H1 (cell line): Measurements from ENCODE around the gene STK32C. TPM values are rescaled to one million over a fixed set of nuclear protein-coding genes. Genes with fewer than 3 reads are reported as not detected.
"Not testable (repeated sequence)": the region's sequence is repeated elsewhere in the genome, so short reads cannot be mapped to it uniquely, and the experiment has no call there.

ENCODE experiments used
- CTCF ChIA-PET: fragments of 300-600 bp; sonication (Branson Sonifier 250); formaldehyde crosslinking; loops from one replicate; lab custom pipeline; 2021; ENCODE audit not compliant: partially characterized antibody; lab: Charles Lee
- POLR2A ChIA-PET: fragments of 300-600 bp; sonication (Branson Sonifier 250); formaldehyde crosslinking; loops from one replicate; lab custom pipeline; 2021; ENCODE audit warnings: inconsistent platforms; ENCODE audit not compliant: partially characterized antibody; lab: Charles Lee
- DNase-seq, 2 experiments: peaks; one replicate each; pipeline versions ENCODE4 v3.0.0 to v3.0.0-alpha.2; 2010 to 2022; ENCODE audit warnings: low spot score in 2 of 2, low read depth in 1 of 2, mixed read lengths in 1 of 2
- FAIRE-seq: peaks from 2 replicates; lab custom pipeline; 2011; peaks lifted over from hg19 to GRCh38; lab: Jason Lieb, UNC
- H2AFZ ChIP-seq: 2 replicates; pipeline ENCODE4 v1.8.1; 2012; ENCODE audit warnings: low read length, inconsistent platforms
- H2AK5ac ChIP-seq: 2 replicates; pipeline ENCODE4 v1.6.1; 2013; ENCODE audit warnings: low read depth, low read length
- H2BK120ac ChIP-seq: replicated peaks from 2 replicates; pipeline ENCODE3; 2013; ENCODE audit warnings: low read depth, low read length, inconsistent platforms
- H2BK12ac ChIP-seq: 2 replicates; pipeline ENCODE4 v1.6.1; 2013; ENCODE audit warnings: low read depth, low read length
- H2BK15ac ChIP-seq: 2 replicates; pipeline ENCODE4 v1.6.1; 2013; ENCODE audit warnings: low read length
- H2BK20ac ChIP-seq: 2 replicates; pipeline ENCODE4 v1.6.1; 2013; ENCODE audit warnings: low read length
- H2BK5ac ChIP-seq: 2 replicates; pipeline ENCODE4 v1.6.1; 2013; ENCODE audit warnings: low read depth, low read length
- H3K14ac ChIP-seq: 2 replicates; pipeline ENCODE4 v1.6.1; 2013; ENCODE audit warnings: inconsistent platforms; ENCODE audit not compliant: insufficient read length
- H3K18ac ChIP-seq: 2 replicates; pipeline ENCODE4 v1.6.1; 2013; ENCODE audit warnings: low read length; ENCODE audit errors: extremely low read depth
- H3K23ac ChIP-seq: 2 replicates; pipeline ENCODE4 v1.6.1; 2013; ENCODE audit warnings: inconsistent platforms; ENCODE audit not compliant: insufficient read length
- H3K23me2 ChIP-seq: 2 replicates; pipeline ENCODE4 v1.6.1; 2013; ENCODE audit warnings: low read depth, low read length
- H3K27ac ChIP-seq: 2 replicates; pipeline ENCODE4 v1.6.1; 2011; ENCODE audit warnings: low read depth, low read length, inconsistent platforms
- H3K27me3 ChIP-seq, 4 experiments: replicated peaks in 1 of 4; 1 replicate in 1 of 4; 2 replicates in 3 of 4; pipeline versions ENCODE4 v1.6.1 to v1.8.1; 2011 to 2013; ENCODE audit warnings: low read length in 3 of 4, mild to moderate bottlenecking in 3 of 4, inconsistent platforms in 2 of 4, mixed read lengths in 2 of 4, moderate library complexity in 1 of 4; ENCODE audit not compliant: control insufficient read depth in 3 of 4, insufficient read depth in 3 of 4; ENCODE audit errors: extremely low read depth in 1 of 4
- H3K36me3 ChIP-seq, 4 experiments: 2 replicates each; pipeline versions ENCODE4 v1.6.1 to v1.8.1; 2011 to 2013; ENCODE audit warnings: mild to moderate bottlenecking in 4 of 4, low read length in 3 of 4, moderate library complexity in 2 of 4, control low read depth in 1 of 4, inconsistent platforms in 1 of 4; ENCODE audit not compliant: insufficient read depth in 4 of 4, control insufficient read depth in 2 of 4
- H3K4ac ChIP-seq: replicated peaks from 2 replicates; pipeline ENCODE3; 2013; ENCODE audit warnings: low read length, low read depth, mixed read lengths, inconsistent platforms; ENCODE audit not compliant: insufficient read length
- H3K4me1 ChIP-seq, 4 experiments: replicated peaks in 1 of 4; 1 replicate in 1 of 4; 2 replicates in 3 of 4; pipeline versions ENCODE4 v1.6.1 to v1.8.1; 2011 to 2013; ENCODE audit warnings: low read length in 3 of 4, inconsistent platforms in 2 of 4, mixed read lengths in 1 of 4; ENCODE audit not compliant: insufficient read depth in 4 of 4, control insufficient read depth in 3 of 4
- H3K4me2 ChIP-seq, 2 experiments: 2 replicates each; pipeline versions ENCODE4 v1.6.1 to v1.8.1; 2011 to 2013; ENCODE audit warnings: low read depth in 2 of 2, low read length in 2 of 2, control low read depth in 1 of 2, inconsistent platforms in 1 of 2, mild to moderate bottlenecking in 1 of 2; ENCODE audit not compliant: insufficient read depth in 1 of 2
- H3K4me3 ChIP-seq, 4 experiments: fragments of 200-600, 300-600 bp in 1 of 4; sonication (generic), shearing (Covaris generic), sonication (Bioruptor Twin) in 1 of 4; 2 replicates each; pipeline versions ENCODE4 v1.5.1 to v1.8.1; 2011 to 2016; ENCODE audit warnings: low read length in 4 of 4, low read depth in 3 of 4, control low read depth in 2 of 4, inconsistent platforms in 2 of 4, mild to moderate bottlenecking in 2 of 4, mixed read lengths in 1 of 4, moderate library complexity in 1 of 4; ENCODE audit not compliant: insufficient read depth in 2 of 4; ENCODE audit errors: extremely low read depth in 1 of 4
- H3K56ac ChIP-seq: replicated peaks from 2 replicates; pipeline ENCODE3; 2013; ENCODE audit warnings: low read depth, mild to moderate bottlenecking, mixed read lengths, low read length, inconsistent platforms; ENCODE audit not compliant: insufficient read length
- H3K79me1 ChIP-seq: 2 replicates; pipeline ENCODE4 v1.6.1; 2013; ENCODE audit warnings: low read depth, low read length, control low read depth
- H3K79me2 ChIP-seq, 2 experiments: 2 replicates each; pipeline versions ENCODE4 v1.6.1 to v1.8.1; 2012 to 2013; ENCODE audit warnings: low read length in 2 of 2, mild to moderate bottlenecking in 2 of 2, inconsistent platforms in 1 of 2; ENCODE audit not compliant: insufficient read depth in 2 of 2, control insufficient read depth in 1 of 2
- H3K9ac ChIP-seq, 4 experiments: replicated peaks in 1 of 4; 1 replicate in 1 of 4; 2 replicates in 3 of 4; pipeline versions ENCODE4 v1.6.1 to v1.8.1; 2011 to 2013; ENCODE audit warnings: low read depth in 3 of 4, low read length in 3 of 4, control low read depth in 2 of 4, mild to moderate bottlenecking in 2 of 4, moderate library complexity in 2 of 4, inconsistent platforms in 1 of 4; ENCODE audit errors: extremely low read depth in 1 of 4
- H3K9me3 ChIP-seq, 2 experiments: 2 replicates each; pipeline versions ENCODE4 v1.6.1 to v1.8.1; 2012 to 2013; ENCODE audit warnings: mild to moderate bottlenecking in 2 of 2, moderate library complexity in 2 of 2, control low read depth in 1 of 2, inconsistent platforms in 1 of 2, low read depth in 1 of 2, low read length in 1 of 2, mixed read lengths in 1 of 2; ENCODE audit not compliant: insufficient read depth in 2 of 2
- H4K20me1 ChIP-seq, 2 experiments: replicated peaks in 1 of 2; 2 replicates each; pipeline versions ENCODE3 to v1.8.1; 2011 to 2013; ENCODE audit warnings: inconsistent platforms in 2 of 2, low read length in 2 of 2, mild to moderate bottlenecking in 1 of 2; ENCODE audit not compliant: insufficient read depth in 2 of 2, control insufficient read depth in 1 of 2
- H4K5ac ChIP-seq: 2 replicates; pipeline ENCODE4 v1.6.1; 2013; ENCODE audit warnings: low read length, low read depth, mixed read lengths, inconsistent platforms; ENCODE audit not compliant: insufficient read length
- H4K8ac ChIP-seq: 2 replicates; pipeline ENCODE4 v1.8.0; 2013; ENCODE audit warnings: mild to moderate bottlenecking, moderate library complexity, low read length, inconsistent platforms; ENCODE audit not compliant: insufficient read depth; ENCODE audit errors: extremely low read depth
- H4K91ac ChIP-seq: replicated peaks from 2 replicates; pipeline ENCODE3; 2013; ENCODE audit warnings: low read length, mixed read lengths, inconsistent platforms; ENCODE audit not compliant: insufficient read length
- WGBS, 2 experiments: shearing (Covaris generic) in 1 of 2; methylation state at CpG; one replicate each; pipeline versions ENCODE4 v1.1.6 to v1.1.7; 2013 to 2015; ENCODE audit warnings: low lambda C conversion rate in 2 of 2, mixed read lengths in 2 of 2, inconsistent platforms in 1 of 2, low coverage in 1 of 2, missing lambda C conversion rate in 1 of 2; ENCODE audit not compliant: insufficient replicate concordance in 2 of 2, insufficient coverage in 1 of 2, insufficient read length in 1 of 2; ENCODE audit errors: extremely low coverage in 1 of 2, missing lambda C conversion rate in 1 of 2; 5-methylcytosine and 5-hydroxymethylcytosine counted together
- polyA plus RNA-seq, 7 experiments: library from polyadenylated mRNA; depleted of rRNA in 3 of 7; stranded (reverse) in 5 of 7; unstranded in 2 of 7; fragments of >200 nt in 5 of 7; fragments of 200-250 nt in 2 of 7; gene quantifications; 1 replicate in 5 of 7; 2 replicates in 1 of 7; 4 replicates in 1 of 7; pipeline versions ENCODE4 v1.2.1 to v1.2.3, GENCODE V29; 2011 to 2013; ENCODE audit warnings: missing spikeins in 2 of 7, mixed read lengths in 2 of 7
- total RNA-seq: library from RNA; stranded (reverse); fragmentation: NEBNext Ultra II Directional; extraction: Animal tissue kit (Norgen Biotek cat#: 25700); gene quantifications from 2 replicates; pipeline ENCODE4 v1.2.1, GENCODE V29; 2021

STK32C gene
- total and polyA plus RNA-seq, 2 of the 8 experiments (the other 6 are each of a cell fraction or from before 2014, with no cell fraction given) = 10.6 to 15.6 TPM

- H2AFZ ChIP-seq, H3K56ac ChIP-seq, H4K20me1 ChIP-seq, H2BK20ac ChIP-seq, H4K5ac ChIP-seq, H3K14ac ChIP-seq, H3K36me3 ChIP-seq, POLR2A ChIA-PET, H3K18ac ChIP-seq, H3K4me2 ChIP-seq, H2BK12ac ChIP-seq, H2BK120ac ChIP-seq, H2BK15ac ChIP-seq, H3K4me3 ChIP-seq, H4K91ac ChIP-seq, H3K79me2 ChIP-seq, H4K8ac ChIP-seq, H3K27ac ChIP-seq, H2AK5ac ChIP-seq, H3K23me2 ChIP-seq, FAIRE-seq, H3K27me3 ChIP-seq, H3K9ac ChIP-seq, H3K79me1 ChIP-seq, H3K4me1 ChIP-seq, H3K23ac ChIP-seq, H2BK5ac ChIP-seq, DNase-seq, H3K4ac ChIP-seq: not testable (repeated sequence)
- 97% methylated on average over 3 of the region's 3 CpGs; no CpG with 5 or more reads in 1 of the 2 experiments for WGBS, 2 experiments
- CTCF ChIA-PET = interaction anchor here (1.0 kb wide), 1 partner anchor 11 kb away, joined by 3 read pairs; no protein-coding TSS in a partner anchor
- H3K9me3 ChIP-seq = peaks cover 24 to 25% of the 10 kb centered on the region in 2 experiments
Measured at GRCh38 chr10:132216441-132216840, 91.3 kb downstream of the STK32C start.
